GM19193 (cell line): ENCODE measurements around the gene RNASE9.

Experiments used
- POLR2A ChIP-seq: IDR thresholded peaks from 4 replicates; pipeline ENCODE4 v1.6.1; 2011; ENCODE audit not compliant: insufficient read depth, insufficient read length; ENCODE audit errors: extremely low read depth

The RNASE9 gene

GRCh38 chr14:20587489-20588154 is 26.8 kb upstream of the RNASE9 start, which contains the start of gene RNASE11:
Gene RNASE11, minus strand, starts transcription at chr14:20588001.
- TF ChIP-seq POLR2A, result no peak

DNA sequence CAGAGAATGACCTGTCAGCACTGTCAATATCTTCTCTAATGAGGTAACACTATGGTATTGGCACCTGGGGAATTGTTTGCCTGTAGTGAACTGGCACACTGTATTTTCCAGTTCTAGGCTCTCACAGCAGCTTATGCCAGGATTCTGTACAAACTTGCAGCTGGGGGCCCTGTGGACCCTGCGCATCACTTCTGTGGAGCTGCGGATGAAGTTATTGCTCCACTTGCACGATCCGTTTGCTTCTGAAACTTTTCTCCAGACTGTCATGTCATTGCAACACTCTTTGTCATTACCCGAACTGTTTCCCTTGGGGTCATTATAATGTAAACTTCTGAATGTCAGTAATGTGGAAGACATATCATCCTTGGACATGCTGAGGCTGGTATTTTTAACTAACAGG is 23.1 kb upstream of the RNASE9 start:
- TF ChIP-seq POLR2A, result no peak

- no peak for TF ChIP-seq POLR2A
These were observed 22.3 kb upstream of the RNASE9 start for GRCh38 chr14:20583142-20583541.

GRCh38 chr14:20580242-20580641 is 19.4 kb upstream of the RNASE9 start:
- TF ChIP-seq POLR2A, result no peak

DNA sequence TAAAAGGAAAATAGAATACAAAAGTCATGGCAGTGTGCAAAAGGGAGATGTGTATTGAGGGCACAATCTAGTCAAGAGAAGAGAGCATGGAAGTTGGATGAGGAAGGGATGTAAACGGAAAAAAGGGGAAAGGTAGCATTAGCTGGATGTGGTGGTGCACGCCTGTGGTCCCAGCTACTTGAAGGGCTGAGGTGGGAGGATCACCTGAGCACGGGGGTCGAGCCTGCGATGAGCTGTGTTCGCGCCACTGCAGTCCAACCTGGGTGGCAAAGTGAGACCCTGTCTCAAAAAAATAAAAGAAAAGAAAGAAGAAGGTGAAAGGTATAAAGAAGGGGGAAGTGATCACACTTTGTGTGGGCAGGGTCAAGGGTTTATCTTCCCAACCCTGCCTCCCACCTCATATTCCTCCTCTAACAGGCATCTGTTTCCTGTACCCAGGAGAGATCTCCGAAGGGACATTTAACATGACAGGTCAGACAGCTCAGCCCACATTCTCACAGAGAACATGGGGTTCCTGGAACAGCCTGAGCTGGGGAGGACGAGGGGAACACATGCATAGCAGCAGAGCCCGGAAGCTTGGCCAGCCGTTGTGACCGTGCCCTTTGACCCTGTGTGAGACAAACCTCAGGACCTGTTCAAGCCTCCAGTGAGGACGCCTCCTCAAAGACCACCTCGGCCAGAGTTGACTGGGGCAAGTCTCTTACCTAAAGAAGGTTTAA is 18.1 kb upstream of the RNASE9 start:
- TF ChIP-seq POLR2A, result no peak

GRCh38 chr14:20578325-20578724 is 17.5 kb upstream of the RNASE9 start:
- no peak for TF ChIP-seq POLR2A

- TF ChIP-seq POLR2A, result no peak
These were observed 8.2 kb upstream of the RNASE9 start for GRCh38 chr14:20569066-20569465.

DNA sequence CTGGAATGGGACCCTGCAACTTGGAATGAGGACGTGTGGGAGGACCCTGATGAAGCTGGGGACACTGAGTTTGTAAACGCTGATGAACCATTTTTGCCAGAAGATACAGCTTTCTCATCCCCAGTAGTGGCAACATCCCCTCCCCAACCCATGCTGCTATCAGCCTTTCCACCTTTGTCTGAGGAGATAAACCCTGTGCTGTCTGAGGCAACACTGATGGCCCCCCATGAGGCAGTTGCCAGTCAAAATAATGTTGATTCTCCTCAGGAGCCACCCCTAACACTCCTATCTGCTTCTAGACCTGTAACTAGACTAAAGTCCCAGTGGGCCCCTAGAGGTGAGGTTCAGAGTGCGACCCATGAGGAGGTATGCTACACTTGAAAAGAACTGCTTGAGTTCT is 7.5 kb upstream of the RNASE9 start:
- TF ChIP-seq POLR2A, result no peak

GRCh38 chr14:20564501-20564997 is 3.7 kb upstream of the RNASE9 start:
- no peak for TF ChIP-seq POLR2A

- TF ChIP-seq POLR2A, result no peak
These were observed 3.1 kb upstream of the RNASE9 start for GRCh38 chr14:20563971-20564370.

GRCh38 chr14:20559461-20559904 is 1.4 kb downstream of the RNASE9 start:
- no peak for TF ChIP-seq POLR2A

DNA sequence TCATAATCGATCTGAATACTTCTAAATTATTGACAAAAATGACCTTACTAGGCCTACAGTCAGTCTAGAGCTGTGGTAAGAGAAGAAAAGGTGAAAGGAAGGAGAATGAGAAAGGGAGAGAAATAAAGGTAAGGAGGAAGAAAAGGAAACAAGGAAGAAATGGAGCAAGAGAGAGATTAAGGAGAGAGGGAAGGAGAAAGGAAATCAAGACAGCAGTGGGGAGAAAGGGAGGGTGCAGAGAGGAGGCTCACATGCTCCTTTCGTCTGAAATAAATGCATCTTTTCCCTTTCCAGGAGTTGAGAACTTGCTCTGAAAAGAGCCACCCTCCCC is 3.7 kb downstream of the RNASE9 start:
- TF ChIP-seq POLR2A, result no peak

DNA sequence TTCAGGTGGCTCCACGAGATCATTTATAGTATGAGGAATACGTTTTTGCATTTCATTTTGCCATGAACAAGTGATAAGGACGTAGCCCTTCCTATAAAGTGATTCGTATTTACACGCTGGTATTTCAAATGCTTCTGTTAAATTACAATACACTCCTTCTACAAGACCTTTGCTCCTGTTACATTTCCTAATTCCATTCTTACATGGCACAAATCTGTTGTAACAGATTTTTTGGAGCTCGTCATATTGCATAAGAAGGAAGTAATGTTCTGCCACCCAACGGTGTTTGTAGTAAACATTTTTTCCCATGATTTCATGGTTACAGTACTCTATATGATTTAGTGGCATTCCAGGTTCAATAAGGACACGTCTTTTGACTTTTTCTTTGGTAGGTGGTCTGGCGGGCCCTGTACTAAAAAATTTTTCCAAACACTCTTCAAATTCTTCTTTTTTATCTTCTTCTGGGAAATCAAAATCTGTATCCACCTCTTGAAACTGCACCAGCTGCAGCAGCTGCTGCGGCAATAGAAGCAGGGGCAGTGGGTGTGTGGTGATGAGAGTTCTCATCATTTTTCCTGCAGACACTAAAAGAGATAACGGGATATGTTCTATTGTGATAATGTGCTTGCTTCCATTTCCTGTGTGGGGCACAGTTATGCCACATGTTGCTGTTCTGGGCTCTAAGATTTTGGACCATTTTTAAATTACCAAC is 4.2 kb downstream of the RNASE9 start:
- TF ChIP-seq POLR2A, result no peak

GRCh38 chr14:20555845-20556244 is 5.0 kb downstream of the RNASE9 start:
- TF ChIP-seq POLR2A, result no peak

GRCh38 chr14:20553024-20553423 is 7.8 kb downstream of the RNASE9 start:
- TF ChIP-seq POLR2A, result no peak
